Nephron (organoid): ENCODE data around the gene SRSF4.

Experiments used
- H3K27ac Mint-ChIP-seq, 3 experiments: 2 replicates each; pipeline ENCODE4 v1.8.0; 2020; ENCODE audit warnings: mixed read lengths in 3 of 3, mild to moderate bottlenecking in 2 of 3, moderate library complexity in 1 of 3
- H3K27me3 Mint-ChIP-seq: 2 replicates; pipeline ENCODE4 v1.8.0; 2021; ENCODE audit warnings: low read depth, mild to moderate bottlenecking, moderate library complexity, mixed read lengths
- H3K36me3 Mint-ChIP-seq: 2 replicates; pipeline ENCODE4 v1.8.0; 2020; ENCODE audit warnings: low read depth, mixed read lengths
- H3K4me1 Mint-ChIP-seq: 2 replicates; pipeline ENCODE4 v1.8.0; 2020; ENCODE audit warnings: mixed read lengths
- H3K4me3 Mint-ChIP-seq, 3 experiments: 2 replicates each; pipeline ENCODE4 v1.8.0; 2020; ENCODE audit warnings: mild to moderate bottlenecking in 3 of 3, mixed read lengths in 3 of 3, moderate library complexity in 2 of 3
- H3K9me3 Mint-ChIP-seq: 2 replicates; pipeline ENCODE4 v1.8.0; 2020; ENCODE audit warnings: mixed read lengths
- TF ChIP-seq, protein P1 (sequence below), 3 experiments: fragments of 200-600 bp; sonication (generic); IDR thresholded peaks; one replicate each; pipeline ENCODE4 v1.5.0; 2021; ENCODE audit warnings: antibody characterized with exemption in 3 of 3; ENCODE audit not compliant: unreplicated experiment in 3 of 3

Gene SRSF4

DNA sequence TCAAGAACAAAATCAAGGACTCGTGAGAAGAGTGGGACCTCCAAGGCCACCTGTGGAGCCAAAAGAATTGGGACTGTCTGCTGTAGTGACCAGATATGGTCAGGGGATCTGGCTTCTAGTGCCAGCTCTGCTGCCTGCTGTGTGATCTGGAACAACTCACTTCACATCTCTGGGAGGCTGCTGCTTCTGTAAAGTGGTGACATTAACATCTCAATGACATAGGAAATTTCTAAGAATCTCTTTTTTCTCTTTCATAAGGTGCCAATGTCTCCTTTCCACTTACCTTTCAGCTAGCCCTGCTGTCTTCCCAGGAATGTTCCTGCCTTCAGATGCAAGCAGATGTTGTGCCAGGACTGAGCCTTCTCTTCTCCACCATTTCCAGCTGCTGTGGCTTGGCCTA is 5.0 kb upstream of the SRSF4 start:
- TF ChIP-seq, protein P1, sequence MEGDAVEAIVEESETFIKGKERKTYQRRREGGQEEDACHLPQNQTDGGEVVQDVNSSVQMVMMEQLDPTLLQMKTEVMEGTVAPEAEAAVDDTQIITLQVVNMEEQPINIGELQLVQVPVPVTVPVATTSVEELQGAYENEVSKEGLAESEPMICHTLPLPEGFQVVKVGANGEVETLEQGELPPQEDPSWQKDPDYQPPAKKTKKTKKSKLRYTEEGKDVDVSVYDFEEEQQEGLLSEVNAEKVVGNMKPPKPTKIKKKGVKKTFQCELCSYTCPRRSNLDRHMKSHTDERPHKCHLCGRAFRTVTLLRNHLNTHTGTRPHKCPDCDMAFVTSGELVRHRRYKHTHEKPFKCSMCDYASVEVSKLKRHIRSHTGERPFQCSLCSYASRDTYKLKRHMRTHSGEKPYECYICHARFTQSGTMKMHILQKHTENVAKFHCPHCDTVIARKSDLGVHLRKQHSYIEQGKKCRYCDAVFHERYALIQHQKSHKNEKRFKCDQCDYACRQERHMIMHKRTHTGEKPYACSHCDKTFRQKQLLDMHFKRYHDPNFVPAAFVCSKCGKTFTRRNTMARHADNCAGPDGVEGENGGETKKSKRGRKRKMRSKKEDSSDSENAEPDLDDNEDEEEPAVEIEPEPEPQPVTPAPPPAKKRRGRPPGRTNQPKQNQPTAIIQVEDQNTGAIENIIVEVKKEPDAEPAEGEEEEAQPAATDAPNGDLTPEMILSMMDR (IDR thresholded peaks at IDR 0.05; ENCODE audit: unreplicated experiment in 3 of 3) = no peak
- Mint-ChIP-seq H3K9me3 (no peaks in the 10 kb centered on the region), H3K36me3 (peaks cover 13% of the 10 kb centered on the region), H3K27me3 (no peaks in the 10 kb centered on the region), H3K4me3 (no peak overlapping the region), H3K27ac (peak overlapping the region in 2 of 3 experiments; percentile 39 to 90), H3K4me1 (peaks cover 4% of the 10 kb centered on the region)

DNA sequence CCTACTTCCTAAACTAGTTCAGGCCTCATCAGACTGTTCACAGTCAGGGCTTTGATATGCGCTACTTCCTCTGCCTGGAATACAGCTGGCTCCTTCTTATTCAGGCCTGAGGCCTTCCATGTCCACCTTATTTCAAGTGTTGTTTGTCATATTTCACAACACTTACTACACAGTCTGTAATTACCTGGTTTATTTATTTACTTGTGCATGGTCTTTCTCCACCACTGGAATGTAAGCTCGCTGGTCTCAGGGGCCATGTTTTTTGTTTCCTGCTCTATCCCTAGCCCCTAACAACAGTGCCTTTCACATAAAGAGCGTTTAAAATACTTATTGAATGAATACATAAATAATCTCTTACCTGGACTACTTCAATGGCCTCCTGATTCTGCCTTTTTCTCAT is 4.6 kb upstream of the SRSF4 start:
- H3K27ac Mint-ChIP-seq = peak overlapping the region; percentile 16 to 90 (median 39)
- H3K4me3 Mint-ChIP-seq = peak overlapping the region in 1 of 3 experiments; percentile 18
- no peaks in the 10 kb centered on the region for H3K9me3 Mint-ChIP-seq
- H3K27me3 Mint-ChIP-seq = no peaks in the 10 kb centered on the region
- peaks cover 4% of the 10 kb centered on the region for H3K4me1 Mint-ChIP-seq
- TF ChIP-seq, protein P1 (IDR thresholded peaks at IDR 0.05; ENCODE audit: unreplicated experiment in 3 of 3) = no peak
- H3K36me3 Mint-ChIP-seq = peaks cover 10% of the 10 kb centered on the region

DNA sequence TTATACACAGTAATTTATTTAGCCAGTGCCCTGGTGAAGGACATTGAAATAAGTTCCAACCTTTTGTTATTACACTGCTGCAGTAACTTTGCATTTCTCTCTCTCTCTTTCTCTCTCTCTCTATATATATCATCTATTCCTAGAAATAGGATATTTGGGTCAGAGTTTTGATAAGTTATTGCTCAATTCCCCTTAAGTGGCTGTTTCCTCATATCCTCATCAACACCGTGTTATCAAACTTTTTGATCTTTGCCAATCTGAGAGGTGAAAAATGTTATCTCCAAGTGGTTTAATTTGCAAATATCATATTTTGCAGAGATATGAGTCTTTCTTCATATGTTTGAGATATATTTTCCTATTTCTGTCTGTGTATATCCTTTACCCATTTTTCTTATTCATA is 1.6 kb upstream of the SRSF4 start:
- Mint-ChIP-seq H3K4me3 (peak overlapping the region; percentile 88 to 99 (median 94)), H3K4me1 (peaks cover 28% of the 10 kb centered on the region), H3K27ac (peak overlapping the region; percentile 96 to 100 (median 99)), H3K27me3 (no peaks in the 10 kb centered on the region), H3K36me3 (peaks cover 19% of the 10 kb centered on the region), H3K9me3 (no peaks in the 10 kb centered on the region)
- TF ChIP-seq, protein P1 (IDR thresholded peaks at IDR 0.05; ENCODE audit: unreplicated experiment in 3 of 3) = no peak

DNA sequence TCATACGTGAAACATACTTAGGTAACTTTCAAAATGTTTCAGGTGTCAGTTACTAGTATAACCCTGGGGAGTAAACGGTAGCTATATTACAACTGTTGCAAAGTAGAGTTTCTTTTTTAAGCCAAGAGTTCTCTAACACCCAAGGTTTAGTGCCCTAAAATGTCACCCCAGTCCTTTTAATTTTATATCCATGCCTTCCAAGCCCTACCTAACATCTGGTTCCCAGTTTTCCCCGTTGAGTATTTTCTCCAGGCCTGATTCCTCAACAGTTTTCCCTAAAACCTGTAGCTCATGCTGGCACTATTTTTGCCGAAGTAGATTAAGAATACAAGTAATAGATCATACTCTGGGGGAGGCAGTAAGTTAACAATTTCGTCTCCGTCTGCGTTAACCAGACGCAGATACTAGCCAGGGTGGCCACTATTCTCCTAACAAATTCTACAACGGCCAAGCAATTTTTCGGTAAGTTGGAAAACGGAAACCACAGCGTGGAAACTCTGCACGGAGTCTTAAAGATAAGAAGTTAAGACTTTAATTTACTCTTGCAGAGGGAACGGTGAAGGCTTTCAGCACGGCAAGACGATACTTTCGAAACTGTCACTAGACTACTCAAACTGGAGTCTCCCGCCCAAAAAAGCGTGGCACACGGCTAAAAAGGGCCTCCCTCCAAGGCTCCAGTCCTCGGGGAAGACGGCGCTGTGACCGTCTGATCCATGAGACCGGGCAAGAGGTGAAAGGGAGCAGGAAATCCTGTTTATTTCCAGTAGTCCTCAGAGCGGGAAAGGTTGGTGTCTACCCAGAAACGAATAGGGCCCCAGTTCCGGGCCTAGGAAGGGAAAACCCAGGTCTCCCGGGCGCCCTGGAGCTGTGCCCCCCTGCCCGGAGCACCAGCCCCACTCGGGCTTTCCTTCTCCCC is 945 bp downstream of the SRSF4 start:
- Mint-ChIP-seq H3K36me3 (peaks cover 40% of the 10 kb centered on the region), H3K27ac (peak overlapping the region; percentile 96 to 100 (median 99)), H3K27me3 (no peaks in the 10 kb centered on the region), H3K9me3 (no peaks in the 10 kb centered on the region), H3K4me1 (peaks cover 42% of the 10 kb centered on the region), H3K4me3 (peak overlapping the region; percentile 88 to 99 (median 94))
- TF ChIP-seq, protein P1 (IDR thresholded peaks at IDR 0.05; ENCODE audit: unreplicated experiment in 3 of 3) = no peak

DNA sequence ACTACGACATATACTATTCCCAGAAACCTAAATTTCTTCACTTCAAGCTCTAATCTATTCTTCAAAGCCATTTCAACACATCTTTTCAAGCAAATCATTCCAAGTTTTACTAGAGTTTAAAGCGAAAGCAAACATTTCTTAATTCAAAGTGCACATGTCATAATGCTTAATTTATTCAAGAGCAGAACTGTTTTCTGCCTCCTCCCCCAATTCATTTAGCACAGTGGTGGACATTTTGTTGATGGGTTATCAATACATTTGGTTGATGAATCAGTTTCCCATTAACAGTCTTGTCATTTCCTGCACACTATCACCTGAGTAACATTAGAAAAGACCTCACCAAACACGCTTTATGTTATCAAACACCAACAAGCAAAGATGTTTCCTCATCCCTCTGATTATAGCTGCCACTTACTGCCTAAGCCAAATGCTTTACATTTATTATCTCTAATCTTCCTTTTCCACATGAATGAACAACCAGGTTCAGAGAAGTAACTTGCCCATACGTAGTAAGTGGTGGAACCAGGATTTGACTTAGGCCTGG is 2.0 kb downstream of the SRSF4 start:
- H3K36me3 Mint-ChIP-seq = peaks cover 41% of the 10 kb centered on the region
- H3K4me1 Mint-ChIP-seq = peaks cover 42% of the 10 kb centered on the region
- peak overlapping the region; percentile 96 to 100 (median 99) for H3K27ac Mint-ChIP-seq
- no peaks in the 10 kb centered on the region for H3K9me3 Mint-ChIP-seq
- H3K4me3 Mint-ChIP-seq = peak overlapping the region; percentile 88 to 99 (median 94)
- H3K27me3 Mint-ChIP-seq = no peaks in the 10 kb centered on the region
- TF ChIP-seq, protein P1 (IDR thresholded peaks at IDR 0.05; ENCODE audit: unreplicated experiment in 3 of 3) = no peak
